OCI-LY1 (cell line): ENCODE results near the gene ASCC2.

Experiments used
- EZH2 ChIP-seq: fragments of 200-600 bp; sonication (generic), shearing (Covaris generic); IDR thresholded peaks from 2 replicates; pipeline ENCODE4 v1.8.0; 2017; ENCODE audit warnings: borderline replicate concordance, mixed run types, mild to moderate bottlenecking, antibody characterized with exemption, low read length, moderate library complexity, mixed read lengths
- TF ChIP-seq, protein P1 (sequence below): fragments of 200-600 bp; sonication (generic), shearing (Covaris generic); IDR thresholded peaks from 2 replicates; pipeline ENCODE4 v1.5.1; 2017; ENCODE audit warnings: mild to moderate bottlenecking, antibody characterized with exemption, low read length, moderate library complexity, mixed read lengths

DNA sequence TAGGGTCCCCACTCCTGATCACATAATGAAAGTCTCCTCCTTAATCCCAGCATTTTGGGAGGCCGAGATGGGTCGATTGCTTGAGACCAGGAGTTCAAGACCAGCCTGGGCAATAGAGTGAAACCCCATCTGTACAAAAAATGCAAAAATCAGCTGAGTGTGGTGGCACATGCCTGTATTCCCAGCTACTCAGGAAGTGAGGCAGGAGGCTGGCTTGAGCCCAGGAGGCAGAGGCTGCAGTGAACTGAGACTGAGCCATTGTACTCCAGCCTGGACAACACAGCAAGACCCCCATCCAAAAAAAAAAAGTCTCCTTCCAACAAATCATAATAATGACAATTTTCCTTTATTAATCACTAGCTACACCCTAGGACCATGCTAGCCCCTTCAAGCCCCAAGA lies 86.4 kb downstream of the ASCC2 start:
- no peak for TF ChIP-seq EZH2
- TF ChIP-seq, protein P1, sequence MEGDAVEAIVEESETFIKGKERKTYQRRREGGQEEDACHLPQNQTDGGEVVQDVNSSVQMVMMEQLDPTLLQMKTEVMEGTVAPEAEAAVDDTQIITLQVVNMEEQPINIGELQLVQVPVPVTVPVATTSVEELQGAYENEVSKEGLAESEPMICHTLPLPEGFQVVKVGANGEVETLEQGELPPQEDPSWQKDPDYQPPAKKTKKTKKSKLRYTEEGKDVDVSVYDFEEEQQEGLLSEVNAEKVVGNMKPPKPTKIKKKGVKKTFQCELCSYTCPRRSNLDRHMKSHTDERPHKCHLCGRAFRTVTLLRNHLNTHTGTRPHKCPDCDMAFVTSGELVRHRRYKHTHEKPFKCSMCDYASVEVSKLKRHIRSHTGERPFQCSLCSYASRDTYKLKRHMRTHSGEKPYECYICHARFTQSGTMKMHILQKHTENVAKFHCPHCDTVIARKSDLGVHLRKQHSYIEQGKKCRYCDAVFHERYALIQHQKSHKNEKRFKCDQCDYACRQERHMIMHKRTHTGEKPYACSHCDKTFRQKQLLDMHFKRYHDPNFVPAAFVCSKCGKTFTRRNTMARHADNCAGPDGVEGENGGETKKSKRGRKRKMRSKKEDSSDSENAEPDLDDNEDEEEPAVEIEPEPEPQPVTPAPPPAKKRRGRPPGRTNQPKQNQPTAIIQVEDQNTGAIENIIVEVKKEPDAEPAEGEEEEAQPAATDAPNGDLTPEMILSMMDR: no peak
